Psoas muscle (tissue), 8 donors: ENCODE measurements around the gene USP33. TPM values are rescaled to one million over a fixed set of nuclear protein-coding genes. Genes with fewer than 3 reads are reported as not detected.

Source experiments
- ATAC-seq, 4 donors: fragments of 200-7000 bp; cut with Tn5 transposase; one replicate each; pipeline ENCODE4 v1.9.1; 2020; ENCODE audit warnings: moderate library complexity in 3 of 4, mild to moderate bottlenecking in 2 of 4
- DNase-seq, 2 donors: peaks; one replicate each; pipeline ENCODE4 v3.0.0-alpha.2; 2020
- H3K27ac ChIP-seq: fragments of 200-600 bp; one replicate; pipeline ENCODE4 v1.8.0; 2022
- H3K27me3 ChIP-seq, 3 donors: fragments of 200-600 bp in 1 of 3; one replicate each; pipeline versions ENCODE4 v1.6.1 to v1.8.0; 2013 to 2022; ENCODE audit warnings: low read length in 2 of 3, mild to moderate bottlenecking in 2 of 3, moderate library complexity in 1 of 3; ENCODE audit not compliant: insufficient read depth in 3 of 3
- H3K36me3 ChIP-seq, 2 donors: fragments of 200-600 bp in 1 of 2; one replicate each; pipeline versions ENCODE4 v1.6.1 to v1.8.0; 2013 to 2022; ENCODE audit warnings: low read depth in 1 of 2, mild to moderate bottlenecking in 1 of 2, moderate library complexity in 1 of 2; ENCODE audit not compliant: insufficient read depth in 1 of 2
- H3K4me1 ChIP-seq: fragments of 200-600 bp; one replicate; pipeline ENCODE4 v1.8.0; 2022
- H3K4me3 ChIP-seq: fragments of 200-600 bp; one replicate; pipeline ENCODE4 v1.8.0; 2022; ENCODE audit warnings: mild to moderate bottlenecking
- H3K9me3 ChIP-seq: fragments of 200-600 bp; one replicate; pipeline ENCODE4 v1.8.0; 2022
- WGBS, 3 donors: extraction: QIAGEN DNeasy Blood & Tissue Kit; methylation state at CpG; one replicate each; pipeline versions ENCODE4 v1.1.6 to v1.1.7; 2013; 5-methylcytosine and 5-hydroxymethylcytosine counted together
- intact Hi-C, 2 donors: fragments of 100-400 bp; cut with DNase I; formaldehyde crosslinking; loops; one replicate each; pipeline versions ENCODE4 v1.11.0 to v1.14.2; 2022
- long read RNA-seq, 2 donors: library from polyadenylated mRNA; unstranded; transcript quantifications; one replicate each; pipeline ENCODE4 v2.0.0, GENCODE V29; 2021
- polyA plus RNA-seq, 3 donors: library from polyadenylated mRNA; stranded (reverse); fragments of 200-250 nt; gene quantifications; one replicate each; pipeline ENCODE4 v1.2.3, GENCODE V29; 2013
- total RNA-seq, 4 donors: library from RNA; stranded (reverse); fragmentation: NEBNext Ultra II Directional in 2 of 4; extraction: Animal tissue kit (Norgen Biotek cat#: 25700) in 2 of 4; gene quantifications; one replicate each; pipeline versions ENCODE4 v1.2.1 to v1.2.4, GENCODE V29; 2021 to 2023
- TF ChIP-seq, protein P1 (sequence below): fragments of 200-600 bp; IDR thresholded peaks from one replicate; pipeline ENCODE4 v1.8.0; 2022; ENCODE audit warnings: antibody characterized with exemption
- donor health status: healthy with polysubstance abuse.
- donor health status: DM: no; HTN: no; CAD: no; lungs with moderate emphysema.
- donor health status: Bipolar disorder and iron deficiency.
- donor health status: healthy.
- donor health status: DM: yes; HTN: yes; CAD: no.
- donor health status: DM: no; HTN: no; CAD: no.
- donor health status: DM: no; HTN: no; CAD: no.
- donor health status: DM: yes; HTN: yes; CAD: no.

USP33 gene
- total RNA-seq: 10 to 100 TPM; 21.0 to 24.9 (median 23.4) TPM
- polyA plus RNA-seq: 10 to 100 TPM; 13.4 to 37.5 (median 15.0) TPM
- long read RNA-seq, donor 1, full-length matches to known transcripts: 15 of 34 reads
- long read RNA-seq, donor 1, partial matches to known transcripts: 3 of 34 reads
- long read RNA-seq, donor 1, other reads (novel, unspliced or antisense): 16 of 34 reads
- long read RNA-seq, donor 2, full-length matches to known transcripts: 21 of 58 reads
- long read RNA-seq, donor 2, partial matches to known transcripts: 16 of 58 reads
- long read RNA-seq, donor 2, other reads (novel, unspliced or antisense): 21 of 58 reads

GRCh38 chr1:77759071-77760028 is at the start of gene USP33:
Gene USP33, minus strand, starts transcription at chr1:77759852. Its CDS starts 18,155 bp downstream, at chr1:77741697.
- peak within 1 kb of the TSS; percentile 80 for H3K4me3 ChIP-seq
- H3K4me1 ChIP-seq: peaks cover 31% of the 10 kb centered on the region
- peak; percentile 89 to 93 for DNase-seq

GRCh38 chr1:77803371-77803770 is 43.7 kb upstream of the USP33 start:
- no peaks in the 10 kb centered on the region for H3K4me1 ChIP-seq
- no peak overlapping the region for H3K4me3 ChIP-seq
- ATAC-seq: no peak
- no peaks in the 10 kb centered on the region for H3K9me3 ChIP-seq
- H3K27ac ChIP-seq: no peak overlapping the region
- H3K27me3 ChIP-seq: no peaks in the 10 kb centered on the region
- intact Hi-C loops: no loop called here
- 67 to 94% (median 70%) methylated on average over 2 of the region's 2 CpGs for WGBS, 3 donors
- peaks cover 5 to 78% of the 10 kb centered on the region in 2 donors for H3K36me3 ChIP-seq
- DNase-seq: no peak
- TF ChIP-seq, protein P1, sequence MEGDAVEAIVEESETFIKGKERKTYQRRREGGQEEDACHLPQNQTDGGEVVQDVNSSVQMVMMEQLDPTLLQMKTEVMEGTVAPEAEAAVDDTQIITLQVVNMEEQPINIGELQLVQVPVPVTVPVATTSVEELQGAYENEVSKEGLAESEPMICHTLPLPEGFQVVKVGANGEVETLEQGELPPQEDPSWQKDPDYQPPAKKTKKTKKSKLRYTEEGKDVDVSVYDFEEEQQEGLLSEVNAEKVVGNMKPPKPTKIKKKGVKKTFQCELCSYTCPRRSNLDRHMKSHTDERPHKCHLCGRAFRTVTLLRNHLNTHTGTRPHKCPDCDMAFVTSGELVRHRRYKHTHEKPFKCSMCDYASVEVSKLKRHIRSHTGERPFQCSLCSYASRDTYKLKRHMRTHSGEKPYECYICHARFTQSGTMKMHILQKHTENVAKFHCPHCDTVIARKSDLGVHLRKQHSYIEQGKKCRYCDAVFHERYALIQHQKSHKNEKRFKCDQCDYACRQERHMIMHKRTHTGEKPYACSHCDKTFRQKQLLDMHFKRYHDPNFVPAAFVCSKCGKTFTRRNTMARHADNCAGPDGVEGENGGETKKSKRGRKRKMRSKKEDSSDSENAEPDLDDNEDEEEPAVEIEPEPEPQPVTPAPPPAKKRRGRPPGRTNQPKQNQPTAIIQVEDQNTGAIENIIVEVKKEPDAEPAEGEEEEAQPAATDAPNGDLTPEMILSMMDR: no peak

More at GRCh38 chr1:77759071-77760028, at the start of gene USP33:
- Histone ChIP-seq H3K27ac (peak within 1 kb of the TSS; percentile 87), H3K9me3 (no peaks in the 10 kb centered on the region), H3K27me3 (no peaks in the 10 kb centered on the region), H3K36me3 (no peaks in the 10 kb centered on the region)
- 0 to 1% (median 1%) methylated on average over 62 to 79 of the region's 79 CpGs for whole genome bisulfite sequencing, 3 donors
- intact Hi-C loops: loop anchor here in 1 of 2 donors (2.0 kb wide), 1 partner anchor 19 kb away; the partner anchor contains the start of gene MIGA1
- peak; percentile 98 to 99 (median 98) for ATAC-seq
- TF ChIP-seq, protein P1: no peak

DNA sequence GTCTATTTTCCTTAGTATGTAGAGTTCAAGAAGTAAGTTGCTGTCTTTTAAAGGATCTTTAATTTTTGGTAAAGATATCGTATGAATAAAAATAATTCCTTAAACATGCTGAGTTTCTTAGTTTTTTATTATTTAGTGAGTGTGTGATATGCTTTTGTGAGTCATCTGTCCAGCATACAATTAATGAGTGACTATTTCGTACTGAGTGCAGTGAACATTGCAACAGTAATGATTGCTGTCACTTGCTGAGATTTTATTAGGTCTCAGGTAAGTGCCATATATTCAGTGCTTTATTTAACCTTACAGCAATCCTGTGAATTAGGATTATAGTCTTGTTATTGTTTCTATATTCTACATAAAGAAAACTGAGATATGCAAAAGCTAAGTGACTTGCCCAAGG is 42.4 kb upstream of the USP33 start:
- H3K36me3 ChIP-seq: peaks cover 2 to 69% of the 10 kb centered on the region in 2 donors
- H3K4me1 ChIP-seq: no peaks in the 10 kb centered on the region
- no peaks in the 10 kb centered on the region for H3K27me3 ChIP-seq
- H3K27ac ChIP-seq: no peak overlapping the region
- TF ChIP-seq, protein P1: no peak
- DNase-seq: no peak
- no peaks in the 10 kb centered on the region for H3K9me3 ChIP-seq
- intact Hi-C loops: no loop called here
- WGBS, 3 donors: 95 to 97% (median 96%) methylated on average over 2 of the region's 2 CpGs
- ATAC-seq: no peak
- H3K4me3 ChIP-seq: no peak overlapping the region

DNA sequence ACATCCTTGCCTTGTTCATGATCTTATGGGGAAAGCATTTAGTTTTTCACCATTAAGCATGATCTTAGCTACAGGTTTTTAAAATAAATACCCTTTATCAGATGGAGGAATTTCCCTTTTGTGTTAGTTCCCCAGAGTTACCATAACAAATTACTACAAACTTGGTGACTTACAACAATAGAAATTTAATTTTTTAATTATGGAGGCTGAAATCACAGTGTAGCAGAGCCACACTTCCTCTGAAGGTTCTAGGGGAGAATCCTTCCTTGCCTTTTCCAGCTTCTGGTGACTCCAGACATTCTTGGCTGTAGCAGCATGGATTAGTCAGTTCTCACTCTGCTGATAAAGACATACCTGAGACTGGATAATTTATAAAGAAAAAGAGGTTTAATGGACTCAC is 38.3 kb upstream of the USP33 start:
- Histone ChIP-seq H3K36me3 (peaks cover 2 to 39% of the 10 kb centered on the region in 2 donors), H3K27ac (no peak overlapping the region), H3K9me3 (no peaks in the 10 kb centered on the region), H3K4me1 (no peaks in the 10 kb centered on the region), H3K27me3 (no peaks in the 10 kb centered on the region), H3K4me3 (no peak overlapping the region)
- ATAC-seq: no peak
- TF ChIP-seq, protein P1: no peak
- intact Hi-C loops: no loop called here
- no peak for DNase-seq
